HG03354 (cell line): ENCODE results near the gene SHANK3.

Source experiments
- ATAC-seq: cut with Tn5 transposase; IDR thresholded peaks from one replicate; pipeline ENCODE4 v1.9.1; 2021; ENCODE audit warnings: mild to moderate bottlenecking; ENCODE audit not compliant: unreplicated experiment, poor library complexity, severe bottlenecking

The SHANK3 gene

GRCh38 chr22:50676180-50676636 is 3.6 kb downstream of the SHANK3 start:
- no peak for ATAC-seq

- ATAC-seq = no peak
These were observed 4.3 kb downstream of the SHANK3 start for GRCh38 chr22:50676661-50677492.

- no peak for ATAC-seq
These were observed 5.0 kb downstream of the SHANK3 start for GRCh38 chr22:50677493-50678217.

GRCh38 chr22:50678218-50678650 is 5.6 kb downstream of the SHANK3 start:
- ATAC-seq = no peak

- no peak for ATAC-seq
These were observed 6.3 kb downstream of the SHANK3 start for GRCh38 chr22:50678651-50679521.

GRCh38 chr22:50683086-50683993 is 10.7 kb downstream of the SHANK3 start:
- ATAC-seq = no peak

GRCh38 chr22:50683994-50684371 is 11.4 kb downstream of the SHANK3 start:
- ATAC-seq = no peak

GRCh38 chr22:50684501-50684900 is 11.9 kb downstream of the SHANK3 start:
- no peak for ATAC-seq

GRCh38 chr22:50684986-50685385 is 12.4 kb downstream of the SHANK3 start:
- ATAC-seq = no peak

GRCh38 chr22:50686794-50687193 is 14.2 kb downstream of the SHANK3 start:
- no peak for ATAC-seq

GRCh38 chr22:50687829-50688228 is 15.2 kb downstream of the SHANK3 start:
- no peak for ATAC-seq

GRCh38 chr22:50688448-50688847 is 15.8 kb downstream of the SHANK3 start:
- ATAC-seq = no peak

GRCh38 chr22:50691521-50691920 is 18.9 kb downstream of the SHANK3 start:
- no peak for ATAC-seq

- ATAC-seq = no peak
These were observed 20.8 kb downstream of the SHANK3 start for GRCh38 chr22:50693462-50693861.

- ATAC-seq = no peak
These were observed 21.5 kb downstream of the SHANK3 start for GRCh38 chr22:50694099-50694605.

- no peak for ATAC-seq
These were observed 22.3 kb downstream of the SHANK3 start for GRCh38 chr22:50694766-50695420.

- no peak for ATAC-seq
These were observed 23.0 kb downstream of the SHANK3 start for GRCh38 chr22:50695421-50696250.
